Measurements from ENCODE around the gene SPOCK2. TPM values are rescaled to one million over a fixed set of nuclear protein-coding genes. Genes with fewer than 3 reads are reported as not detected.

Gene SPOCK2
- total RNA-seq, 1 donor from 2014 or later: 63.7 TPM

GRCh38 chr10:72088889-72089575 is 681 bp upstream of the SPOCK2 start:
- DNase-seq (ENCODE audit: low read depth): no peak
- no peak overlapping the region for H3K4me3 ChIP-seq (ENCODE audit: low read depth, low read length)
- TF ChIP-seq CTCF (conservative IDR thresholded peaks at IDR 0.05; ENCODE audit: low read depth, low read length): no peak

- no peak for DNase-seq (ENCODE audit: low read depth)
- TF ChIP-seq CTCF (conservative IDR thresholded peaks at IDR 0.05; ENCODE audit: low read depth, low read length): no peak
- H3K4me3 ChIP-seq (ENCODE audit: low read depth, low read length): peak overlapping the region; percentile 39
Observed at GRCh38 chr10:72087392-72087968, 871 bp downstream of the SPOCK2 start.

GRCh38 chr10:72086466-72087391 is 1.6 kb downstream of the SPOCK2 start:
- peak overlapping the region; percentile 39 for H3K4me3 ChIP-seq (ENCODE audit: low read depth, low read length)
- TF ChIP-seq CTCF (conservative IDR thresholded peaks at IDR 0.05; ENCODE audit: low read depth, low read length): no peak
- DNase-seq (ENCODE audit: low read depth): no peak

- DNase-seq (ENCODE audit: low read depth): no peak
- no peak for TF ChIP-seq CTCF (conservative IDR thresholded peaks at IDR 0.05; ENCODE audit: low read depth, low read length)
- no peak overlapping the region for H3K4me3 ChIP-seq (ENCODE audit: low read depth, low read length)
Observed at GRCh38 chr10:72085864-72086465, 2.4 kb downstream of the SPOCK2 start.

GRCh38 chr10:72085166-72085565 is 3.2 kb downstream of the SPOCK2 start:
- H3K4me3 ChIP-seq (ENCODE audit: low read depth, low read length): no peak overlapping the region
- no peak for TF ChIP-seq CTCF (conservative IDR thresholded peaks at IDR 0.05; ENCODE audit: low read depth, low read length)
- DNase-seq (ENCODE audit: low read depth): no peak

GRCh38 chr10:72083790-72084459 is 4.4 kb downstream of the SPOCK2 start:
- H3K4me3 ChIP-seq (ENCODE audit: low read depth, low read length): no peak overlapping the region
- TF ChIP-seq CTCF (conservative IDR thresholded peaks at IDR 0.05; ENCODE audit: low read depth, low read length): no peak
- DNase-seq (ENCODE audit: low read depth): no peak
